Upper lobe of right lung (tissue), 1 donor: ENCODE data around the gene EREG. TPM values are rescaled to one million over a fixed set of nuclear protein-coding genes. Genes with fewer than 3 reads are reported as not detected.
"Not testable (repeated sequence)": the region's sequence is repeated elsewhere in the genome, so short reads cannot be mapped to it uniquely, and the experiment has no call there.

Experiments
- ATAC-seq: fragments of 200-7000 bp; cut with Tn5 transposase; one replicate; pipeline ENCODE4 v1.9.1; 2020; ENCODE audit warnings: mild to moderate bottlenecking, moderate library complexity
- DNase-seq: peaks from one replicate; pipeline ENCODE4 v3.0.0-alpha.2; 2020
- H3K27ac ChIP-seq: fragments of 200-600 bp; one replicate; pipeline ENCODE4 v1.8.0; 2022
- H3K27me3 ChIP-seq: fragments of 200-600 bp; one replicate; pipeline ENCODE4 v1.8.0; 2022; ENCODE audit warnings: mild to moderate bottlenecking
- H3K36me3 ChIP-seq: fragments of 200-600 bp; one replicate; pipeline ENCODE4 v1.8.0; 2022
- H3K4me1 ChIP-seq: fragments of 200-600 bp; one replicate; pipeline ENCODE4 v1.8.0; 2022
- H3K4me3 ChIP-seq: fragments of 200-600 bp; one replicate; pipeline ENCODE4 v1.8.0; 2022; ENCODE audit warnings: mild to moderate bottlenecking
- H3K9me3 ChIP-seq: fragments of 200-600 bp; one replicate; pipeline ENCODE4 v1.8.0; 2022
- intact Hi-C: fragments of 100-400 bp; cut with DNase I; formaldehyde crosslinking; loops from one replicate; pipeline ENCODE4 v1.11.0; 2022
- total RNA-seq: library from RNA; stranded (reverse); fragmentation: NEBNext Ultra II Directional; extraction: Animal tissue kit (Norgen Biotek cat#: 25700); gene quantifications from one replicate; pipeline ENCODE4 v1.2.1, GENCODE V29; 2021
- TF ChIP-seq, protein P1 (sequence below): fragments of 200-600 bp; IDR thresholded peaks from one replicate; pipeline ENCODE4 v1.8.0; 2022; ENCODE audit warnings: antibody characterized with exemption
- donor health status: DM: no; HTN: yes; CAD: no; lungs with severe emphysema.

EREG gene
- total RNA-seq, 1 donor from 2014 or later = 0.69 TPM

DNA sequence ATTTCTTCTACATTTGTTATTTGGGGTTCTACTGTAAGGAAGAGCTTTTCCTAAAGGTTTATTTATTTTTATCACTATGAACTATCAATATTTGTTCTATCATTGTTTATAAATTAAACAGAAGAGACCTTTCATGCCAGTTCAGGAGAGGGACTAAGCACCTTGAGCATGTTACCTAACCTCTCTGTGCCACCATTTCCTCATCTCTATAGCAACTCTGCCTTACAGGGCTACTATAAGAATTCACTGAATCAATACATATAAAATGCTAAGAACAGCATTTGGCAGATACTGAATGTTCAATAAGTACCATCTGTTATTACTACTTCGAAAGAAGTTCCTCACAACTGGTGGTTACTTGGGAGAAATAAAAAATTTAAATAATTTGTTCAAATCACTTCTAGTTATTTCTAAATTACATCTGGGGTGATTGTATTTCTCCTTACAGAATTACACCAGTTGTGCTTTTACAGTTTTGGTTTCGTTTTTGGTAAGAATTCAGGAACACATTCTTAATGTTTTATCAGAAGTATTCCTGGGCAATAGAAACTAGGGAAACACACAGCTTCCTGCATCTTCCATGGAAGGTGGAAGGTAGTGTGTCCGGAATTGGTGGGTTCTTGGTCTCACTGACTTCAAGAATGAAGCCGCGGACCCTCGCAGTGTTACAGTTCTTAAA, 32.9 kb downstream of the EREG start:
- H3K27ac ChIP-seq = peak overlapping the region; percentile 7
- ATAC-seq = no peak

DNA sequence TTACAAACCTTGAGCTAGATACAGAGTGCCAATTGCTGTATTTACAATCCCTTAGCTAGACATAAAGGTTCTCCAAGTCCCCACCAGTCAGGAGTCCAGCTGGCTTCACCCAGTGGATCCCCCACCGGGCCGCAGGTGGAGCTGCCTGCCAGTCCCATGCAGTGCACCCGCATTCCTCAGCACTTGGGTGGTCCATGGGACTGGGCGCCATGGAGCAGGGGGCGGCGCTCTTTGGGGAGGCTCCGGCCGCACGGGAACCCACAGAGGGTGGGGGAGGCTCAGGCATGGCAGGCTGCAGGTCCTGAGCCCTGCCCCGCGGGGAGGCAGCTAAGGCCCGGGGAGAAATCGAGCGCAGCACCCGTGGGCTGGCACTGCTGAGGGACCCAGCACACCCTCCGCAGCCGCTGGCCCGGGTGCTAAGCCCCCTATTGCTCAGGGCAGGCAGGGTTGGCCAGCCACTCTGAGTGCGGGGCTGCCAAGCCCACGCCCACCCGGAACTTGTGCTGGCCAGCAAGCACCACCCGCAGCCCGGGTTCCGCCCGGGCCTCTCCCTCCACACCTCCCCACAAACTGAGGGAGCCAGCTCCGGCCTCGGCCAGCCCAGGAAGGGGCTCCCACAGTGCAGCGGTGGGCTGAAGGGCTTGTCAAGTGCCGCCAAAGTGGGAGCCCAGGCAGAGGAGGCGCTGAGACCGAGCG, 34.1 kb downstream of the EREG start:
- H3K4me3 ChIP-seq, ATAC-seq, H3K9me3 ChIP-seq, H3K27ac ChIP-seq, H3K27me3 ChIP-seq, intact Hi-C loops, H3K36me3 ChIP-seq, H3K4me1 ChIP-seq, DNase-seq: not testable (repeated sequence)

More for the DNA sequence above, 32.9 kb downstream of the EREG start:
- TF ChIP-seq, protein P1, sequence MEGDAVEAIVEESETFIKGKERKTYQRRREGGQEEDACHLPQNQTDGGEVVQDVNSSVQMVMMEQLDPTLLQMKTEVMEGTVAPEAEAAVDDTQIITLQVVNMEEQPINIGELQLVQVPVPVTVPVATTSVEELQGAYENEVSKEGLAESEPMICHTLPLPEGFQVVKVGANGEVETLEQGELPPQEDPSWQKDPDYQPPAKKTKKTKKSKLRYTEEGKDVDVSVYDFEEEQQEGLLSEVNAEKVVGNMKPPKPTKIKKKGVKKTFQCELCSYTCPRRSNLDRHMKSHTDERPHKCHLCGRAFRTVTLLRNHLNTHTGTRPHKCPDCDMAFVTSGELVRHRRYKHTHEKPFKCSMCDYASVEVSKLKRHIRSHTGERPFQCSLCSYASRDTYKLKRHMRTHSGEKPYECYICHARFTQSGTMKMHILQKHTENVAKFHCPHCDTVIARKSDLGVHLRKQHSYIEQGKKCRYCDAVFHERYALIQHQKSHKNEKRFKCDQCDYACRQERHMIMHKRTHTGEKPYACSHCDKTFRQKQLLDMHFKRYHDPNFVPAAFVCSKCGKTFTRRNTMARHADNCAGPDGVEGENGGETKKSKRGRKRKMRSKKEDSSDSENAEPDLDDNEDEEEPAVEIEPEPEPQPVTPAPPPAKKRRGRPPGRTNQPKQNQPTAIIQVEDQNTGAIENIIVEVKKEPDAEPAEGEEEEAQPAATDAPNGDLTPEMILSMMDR = no peak
- no peaks in the 10 kb centered on the region for H3K9me3 ChIP-seq
- intact Hi-C loops = no loop called here
- no peaks in the 10 kb centered on the region for H3K4me1 ChIP-seq
- H3K4me3 ChIP-seq = peak overlapping the region; percentile 47
- H3K36me3 ChIP-seq = no peaks in the 10 kb centered on the region
- H3K27me3 ChIP-seq = no peaks in the 10 kb centered on the region
- DNase-seq = no peak

DNA sequence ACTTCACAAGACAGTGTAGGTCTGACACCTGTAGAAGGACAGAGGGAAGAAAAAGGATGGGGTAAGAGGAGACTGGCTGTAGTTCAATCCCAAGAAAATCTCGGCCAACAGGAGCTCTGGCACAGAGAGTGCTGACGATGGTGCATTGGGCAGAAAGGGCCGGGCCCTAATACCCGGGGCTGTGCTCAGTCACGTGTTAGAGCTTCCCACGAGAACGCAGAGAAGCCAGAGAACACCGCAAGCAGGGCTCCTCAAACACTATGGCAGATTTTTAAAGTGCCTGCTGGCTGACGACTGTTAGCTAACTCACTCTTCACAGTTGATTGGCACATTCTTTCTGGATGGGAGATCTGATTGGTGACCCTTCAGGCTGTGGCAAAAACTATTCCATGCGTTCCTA, 35.5 kb downstream of the EREG start:
- Histone ChIP-seq H3K27ac (no peak overlapping the region), H3K36me3 (no peaks in the 10 kb centered on the region), H3K9me3 (no peaks in the 10 kb centered on the region), H3K4me1 (no peaks in the 10 kb centered on the region), H3K4me3 (no peak overlapping the region), H3K27me3 (no peaks in the 10 kb centered on the region)
- ATAC-seq (peak; percentile 15), DNase-seq (no peak)
- intact Hi-C loops = no loop called here
- TF ChIP-seq, protein P1 = no peak

DNA sequence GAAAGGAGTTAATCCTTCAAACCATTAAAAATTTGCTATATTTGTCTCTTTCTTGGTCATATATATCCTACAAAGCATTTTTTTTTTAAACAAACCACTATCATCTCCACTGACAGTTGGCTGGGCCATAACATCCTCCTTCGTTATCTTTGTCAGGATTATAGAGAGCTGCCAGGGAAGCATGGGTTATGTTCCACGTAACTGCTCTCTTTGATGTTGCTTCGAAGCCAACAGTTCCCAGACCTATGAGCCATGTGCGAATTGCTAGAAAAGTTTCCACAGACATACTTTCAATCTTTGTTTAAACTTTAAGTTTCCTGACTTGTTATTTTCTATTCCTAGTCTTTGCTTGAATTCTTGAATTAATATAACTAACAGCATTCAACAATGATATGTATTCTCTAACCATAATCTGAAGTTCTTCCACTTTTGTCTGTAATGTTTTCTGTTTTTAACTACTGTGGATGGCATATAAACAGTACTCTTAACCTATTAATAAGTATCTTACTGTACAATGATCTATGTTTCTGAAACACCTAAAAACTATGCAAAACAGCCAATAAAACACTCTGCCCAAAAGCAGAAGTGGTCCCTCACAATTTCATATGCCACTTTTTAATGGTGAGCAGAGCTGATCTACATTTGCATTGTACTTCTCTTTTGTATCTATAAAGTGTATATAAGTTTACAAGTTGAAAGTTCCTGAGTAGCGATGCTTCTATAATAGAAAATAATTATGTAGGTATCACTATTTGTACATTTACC, 37.9 kb downstream of the EREG start:
- TF ChIP-seq, protein P1 = no peak
- DNase-seq (no peak), ATAC-seq (no peak)
- H3K4me3 ChIP-seq = no peak overlapping the region
- H3K27me3 ChIP-seq = no peaks in the 10 kb centered on the region
- H3K36me3 ChIP-seq = no peaks in the 10 kb centered on the region
- H3K27ac ChIP-seq = no peak overlapping the region
- no peaks in the 10 kb centered on the region for H3K4me1 ChIP-seq
- intact Hi-C loops = no loop called here
- H3K9me3 ChIP-seq = no peaks in the 10 kb centered on the region

DNA sequence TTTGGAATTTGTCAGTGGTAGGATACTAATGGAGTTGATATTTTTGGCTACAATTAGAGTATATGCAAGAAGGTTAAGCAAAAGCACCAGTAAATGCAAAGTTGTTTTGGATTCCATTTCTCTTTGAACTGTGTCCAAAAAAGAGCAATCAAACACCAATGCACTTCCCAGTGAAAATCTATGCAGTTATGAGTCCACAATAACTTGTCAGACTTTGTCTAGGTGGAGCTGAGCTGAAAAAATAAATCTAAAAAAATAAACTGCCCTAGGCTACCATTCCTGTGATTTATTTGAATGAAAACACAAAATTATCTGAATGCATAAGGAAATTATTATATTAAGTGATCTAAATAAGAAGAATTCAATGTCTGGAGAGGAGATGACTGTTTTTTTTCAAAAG, 42.9 kb downstream of the EREG start:
- TF ChIP-seq, protein P1 = no peak
- ATAC-seq (no peak), DNase-seq (no peak)
- Histone ChIP-seq H3K4me3 (no peak overlapping the region), H3K27ac (no peak overlapping the region), H3K36me3 (no peaks in the 10 kb centered on the region), H3K27me3 (no peaks in the 10 kb centered on the region), H3K4me1 (no peaks in the 10 kb centered on the region), H3K9me3 (no peaks in the 10 kb centered on the region)
- intact Hi-C loops = no loop called here

DNA sequence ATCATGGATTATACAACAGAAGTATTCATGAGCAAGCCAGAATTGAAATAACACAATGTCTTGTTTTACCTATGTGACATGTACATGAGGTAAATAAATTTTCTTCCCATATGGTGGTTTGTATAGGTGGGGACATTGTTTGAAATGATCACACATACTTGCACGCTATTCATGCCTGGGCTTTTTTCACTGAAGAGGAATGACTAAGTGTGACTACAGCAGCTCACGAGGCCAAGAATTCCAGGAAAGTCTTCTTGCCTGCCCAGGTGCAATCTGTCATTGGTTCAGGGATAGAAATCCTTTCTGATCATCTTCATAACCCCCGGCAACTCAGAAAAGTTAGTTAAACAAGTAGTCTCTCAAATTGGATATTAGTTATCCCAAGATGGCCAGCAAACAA, 43.7 kb downstream of the EREG start:
- Histone ChIP-seq H3K4me3 (no peak overlapping the region), H3K36me3 (no peaks in the 10 kb centered on the region), H3K27ac (no peak overlapping the region), H3K9me3 (no peaks in the 10 kb centered on the region), H3K27me3 (no peaks in the 10 kb centered on the region), H3K4me1 (no peaks in the 10 kb centered on the region)
- DNase-seq (no peak), ATAC-seq (no peak)
- intact Hi-C loops = no loop called here
- TF ChIP-seq, protein P1 = no peak
